ENCODE data around the gene UBR2.
"Not testable (repeated sequence)": the region's sequence is repeated elsewhere in the genome, so short reads cannot be mapped to it uniquely, and the experiment has no call there.

The UBR2 gene

GRCh38 chr6:42694586-42694985 lies 130.8 kb downstream of the UBR2 start:
- no peak for DNase-seq

- DNase-seq, result no peak
Measured at GRCh38 chr6:42696526-42697267, 132.9 kb downstream of the UBR2 start.

- no peak for DNase-seq
Measured at GRCh38 chr6:42697268-42697655, 133.4 kb downstream of the UBR2 start.

GRCh38 chr6:42698217-42698616 lies 134.4 kb downstream of the UBR2 start:
- DNase-seq, result no peak

- no peak for DNase-seq
Measured at GRCh38 chr6:42702200-42702599, 138.4 kb downstream of the UBR2 start.

- DNase-seq, result not testable (repeated sequence)
Measured at GRCh38 chr6:42702786-42703185, 139.0 kb downstream of the UBR2 start.

- peak; percentile 15 for DNase-seq
Measured at GRCh38 chr6:42704251-42704936, 140.6 kb downstream of the UBR2 start.

GRCh38 chr6:42704937-42705374 lies 141.1 kb downstream of the UBR2 start:
- no peak for DNase-seq

GRCh38 chr6:42707595-42707994 lies 143.8 kb downstream of the UBR2 start:
- no peak for DNase-seq

GRCh38 chr6:42708096-42708495 lies 144.3 kb downstream of the UBR2 start:
- no peak for DNase-seq

- no peak for DNase-seq
Measured at GRCh38 chr6:42709871-42710270, 146.0 kb downstream of the UBR2 start.

- DNase-seq, result peak; percentile 27
Measured at GRCh38 chr6:42710316-42710715, 146.5 kb downstream of the UBR2 start.

- DNase-seq, result no peak
Measured at GRCh38 chr6:42711930-42712329, 148.1 kb downstream of the UBR2 start.

- no peak for DNase-seq
Measured at GRCh38 chr6:42714098-42714761, 150.4 kb downstream of the UBR2 start.

- no peak for DNase-seq
Measured at GRCh38 chr6:42715871-42716270, 152.0 kb downstream of the UBR2 start.

GRCh38 chr6:42720739-42721138 lies 156.9 kb downstream of the UBR2 start:
- no peak for DNase-seq

- no peak for DNase-seq
Measured at GRCh38 chr6:42722497-42722896, 158.7 kb downstream of the UBR2 start, which contains the start of gene PRPH2. Gene PRPH2 (minus strand): TSS chr6:42722597. CDS start chr6:42722334, 263 bp downstream.

GRCh38 chr6:42724825-42725224 lies 161.0 kb downstream of the UBR2 start:
- DNase-seq, result no peak

- no peak for DNase-seq
Measured at GRCh38 chr6:42726026-42726425, 162.2 kb downstream of the UBR2 start.

- DNase-seq, result peak; percentile 29
Measured at GRCh38 chr6:42726485-42727086, 162.8 kb downstream of the UBR2 start.

GRCh38 chr6:42727087-42727611 lies 163.3 kb downstream of the UBR2 start:
- DNase-seq, result no peak

GRCh38 chr6:42727627-42728026 lies 163.8 kb downstream of the UBR2 start:
- DNase-seq, result no peak

- no peak for DNase-seq
Measured at GRCh38 chr6:42729731-42730130, 165.9 kb downstream of the UBR2 start.
